HepG2 (cell line): Measurements from ENCODE around the gene CHRNA3. TPM values are rescaled to one million over a fixed set of nuclear protein-coding genes. Genes with fewer than 3 reads are reported as not detected.

Source experiments
- ATAC-seq: fragments of 200-7000 bp; cut with Tn5 transposase; 3 replicates; pipeline ENCODE4 v1.9.1; 2020; ENCODE audit warnings: mild to moderate bottlenecking, moderate library complexity
- BruUV-seq: library from RNA; stranded (reverse); fragments of 400-500 nt; replicated peaks from 2 replicates; lab custom pipeline; 2021; lab: Mats Ljungman, UMichigan
- CTCF ChIA-PET: fragments of 300-600 bp; formaldehyde crosslinking; extraction: SDS; loops from one replicate; lab custom pipeline; 2021; ENCODE audit warnings: low total read pairs, inconsistent platforms, low intra/inter-chr PET ratio; lab: Yijun Ruan, JAX
- POLR2A ChIA-PET: fragments of 350-600 bp; sonication (Branson Sonifier 250); formaldehyde crosslinking; loops from one replicate; lab custom pipeline; 2020; ENCODE audit warnings: antibody characterized with exemption, inconsistent platforms; lab: Yijun Ruan, JAX
- DNase-seq: peaks from one replicate; pipeline ENCODE4 v3.0.0-alpha.2; 2015; ENCODE audit warnings: low spot score
- FAIRE-seq: peaks from 3 replicates; lab custom pipeline; 2011; peaks lifted over from hg19 to GRCh38; lab: Jason Lieb, UNC
- H2AFZ ChIP-seq: one replicate; pipeline ENCODE4 v1.6.1; 2011; ENCODE audit warnings: low read length, inconsistent platforms
- H3K27ac ChIP-seq: fragments of 300-600 bp; 3 replicates; pipeline ENCODE4 v1.8.0; 2011; ENCODE audit warnings: mixed run types, mild to moderate bottlenecking, mixed read lengths, low read length, inconsistent platforms; ENCODE audit not compliant: insufficient read depth; ENCODE audit errors: extremely low read length
- H3K27me3 ChIP-seq, 2 experiments: fragments of 200-600 bp in 1 of 2; 2 replicates in 1 of 2; 3 replicates in 1 of 2; pipeline versions ENCODE4 v1.6.0 to v1.8.0; 2011; ENCODE audit warnings: low read length in 2 of 2, mild to moderate bottlenecking in 2 of 2, moderate library complexity in 2 of 2, inconsistent platforms in 1 of 2; ENCODE audit not compliant: insufficient read depth in 2 of 2, control insufficient read depth in 1 of 2
- H3K36me3 ChIP-seq, 2 experiments: fragments of 200-600 bp in 1 of 2; replicated peaks in 1 of 2; 2 replicates in 1 of 2; 3 replicates in 1 of 2; pipeline versions ENCODE4 v1.5.1 to v1.8.0; 2011; ENCODE audit warnings: low read length in 2 of 2, inconsistent platforms in 1 of 2; ENCODE audit not compliant: insufficient read depth in 2 of 2, control insufficient read depth in 1 of 2
- H3K4me1 ChIP-seq: 2 replicates; pipeline ENCODE4 v1.5.1; 2012; ENCODE audit warnings: low read length, inconsistent platforms; ENCODE audit not compliant: insufficient read depth
- H3K4me2 ChIP-seq: 2 replicates; pipeline ENCODE4 v1.6.0; 2011; ENCODE audit warnings: low read depth, low read length, inconsistent platforms
- H3K4me3 ChIP-seq, 3 experiments: fragments of 200-600 bp in 1 of 3; sonication (generic), shearing (Covaris generic) in 1 of 3; replicated peaks in 1 of 3; 2 replicates each; pipeline ENCODE4 v1.5.1; 2011 to 2016; ENCODE audit warnings: low read length in 3 of 3, inconsistent platforms in 2 of 3, low read depth in 2 of 3, mild to moderate bottlenecking in 2 of 3, control low read depth in 1 of 3, mixed read lengths in 1 of 3; ENCODE audit not compliant: insufficient read depth in 1 of 3
- H3K79me2 ChIP-seq: one replicate; pipeline ENCODE4 v1.6.1; 2011; ENCODE audit warnings: low read length, inconsistent platforms; ENCODE audit not compliant: insufficient read depth
- H3K9ac ChIP-seq: 2 replicates; pipeline ENCODE4 v1.6.0; 2011; ENCODE audit warnings: mild to moderate bottlenecking, low read depth, low read length, inconsistent platforms; ENCODE audit not compliant: insufficient read depth
- H3K9me3 ChIP-seq: 2 replicates; pipeline ENCODE4 v1.5.1; 2012; ENCODE audit warnings: mild to moderate bottlenecking, low read length
- H4K20me1 ChIP-seq: 2 replicates; pipeline ENCODE4 v1.6.0; 2011; ENCODE audit warnings: inconsistent platforms, mild to moderate bottlenecking, low read length, moderate library complexity; ENCODE audit not compliant: insufficient read depth
- WGBS: methylation state at CpG from one replicate; pipeline ENCODE4 v1.1.6; 2017; ENCODE audit warnings: low lambda C conversion rate; 5-methylcytosine and 5-hydroxymethylcytosine counted together
- in situ Hi-C: cut with HindIII; loops from 2 replicates; pipeline ENCODE4 v1.10.0; 2017; ENCODE audit warnings: low pct_unique_long_range_greater_than_20kb; ENCODE audit not compliant: extremely low pct_ligation_motif_present
- intact Hi-C: fragments of 100-400 bp; cut with micrococcal nuclease; formaldehyde crosslinking; loops from one replicate; pipeline ENCODE4 v1.10.0; 2022; ENCODE audit not compliant: unreplicated experiment
- polyA plus RNA-seq, 8 experiments: library from polyadenylated mRNA; depleted of rRNA in 3 of 8; stranded (reverse) in 7 of 8; unstranded in 1 of 8; fragments of >200 nt; fragmentation: Illumina TruSeq in 4 of 8; extraction: Trizol in 4 of 8; gene quantifications; 2 replicates each; pipeline versions ENCODE4 v1.2.1 to v1.2.3, GENCODE V29; 2011 to 2016; ENCODE audit warnings: low read depth in 4 of 8, missing spikeins in 1 of 8, mixed read lengths in 1 of 8; ENCODE audit not compliant: insufficient read depth in 1 of 8
- total RNA-seq, 5 experiments: library from RNA; depleted of rRNA; stranded (reverse); fragments of >200 nt; fragmentation: Illumina TruSeq; extraction: Trizol; gene quantifications; 2 replicates each; pipeline ENCODE4 v1.2.3, GENCODE V29; 2016; ENCODE audit warnings: low read depth in 1 of 5
- TF ChIP-seq, protein P1 (sequence below): sonication (generic); formaldehyde crosslinking; IDR thresholded peaks from 2 replicates; pipeline ENCODE4; 2020; ENCODE audit warnings: missing genetic modification reagents, mild to moderate bottlenecking, borderline replicate concordance
- TF ChIP-seq, protein P2 (sequence below): sonication (generic); formaldehyde crosslinking; IDR thresholded peaks from 2 replicates; pipeline ENCODE4 v1.5.0; 2020; ENCODE audit warnings: mild to moderate bottlenecking, missing genetic modification reagents, borderline replicate concordance

CHRNA3 gene
- total and polyA plus RNA-seq, 2 of the 13 experiments (the other 11 are each of a cell fraction or from before 2014, with no cell fraction given) = not detected

DNA sequence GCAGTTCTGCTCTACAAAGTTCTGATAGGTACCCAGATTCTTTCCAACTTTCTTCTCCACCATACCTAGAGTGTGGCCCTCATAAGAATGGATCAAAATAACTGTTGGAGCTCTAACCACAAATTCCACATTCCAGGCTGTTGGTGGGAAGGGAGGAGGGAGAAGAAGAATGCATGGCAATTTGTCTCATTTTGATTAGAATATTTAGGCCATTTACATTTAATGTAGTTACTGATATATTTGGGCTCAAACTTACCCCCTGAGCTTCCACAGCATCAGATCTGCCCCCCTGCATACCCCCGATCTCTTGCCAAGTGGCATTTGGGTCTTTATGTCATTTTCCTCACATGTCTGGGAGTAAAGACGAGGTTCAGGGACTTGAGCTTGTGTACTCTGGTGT lies 12.6 kb upstream of the CHRNA3 start:
- CTCF ChIA-PET = no interaction called here
- Histone ChIP-seq H3K4me1 (no peaks in the 10 kb centered on the region), H3K79me2 (no peaks in the 10 kb centered on the region)
- TF ChIP-seq, protein P1, sequence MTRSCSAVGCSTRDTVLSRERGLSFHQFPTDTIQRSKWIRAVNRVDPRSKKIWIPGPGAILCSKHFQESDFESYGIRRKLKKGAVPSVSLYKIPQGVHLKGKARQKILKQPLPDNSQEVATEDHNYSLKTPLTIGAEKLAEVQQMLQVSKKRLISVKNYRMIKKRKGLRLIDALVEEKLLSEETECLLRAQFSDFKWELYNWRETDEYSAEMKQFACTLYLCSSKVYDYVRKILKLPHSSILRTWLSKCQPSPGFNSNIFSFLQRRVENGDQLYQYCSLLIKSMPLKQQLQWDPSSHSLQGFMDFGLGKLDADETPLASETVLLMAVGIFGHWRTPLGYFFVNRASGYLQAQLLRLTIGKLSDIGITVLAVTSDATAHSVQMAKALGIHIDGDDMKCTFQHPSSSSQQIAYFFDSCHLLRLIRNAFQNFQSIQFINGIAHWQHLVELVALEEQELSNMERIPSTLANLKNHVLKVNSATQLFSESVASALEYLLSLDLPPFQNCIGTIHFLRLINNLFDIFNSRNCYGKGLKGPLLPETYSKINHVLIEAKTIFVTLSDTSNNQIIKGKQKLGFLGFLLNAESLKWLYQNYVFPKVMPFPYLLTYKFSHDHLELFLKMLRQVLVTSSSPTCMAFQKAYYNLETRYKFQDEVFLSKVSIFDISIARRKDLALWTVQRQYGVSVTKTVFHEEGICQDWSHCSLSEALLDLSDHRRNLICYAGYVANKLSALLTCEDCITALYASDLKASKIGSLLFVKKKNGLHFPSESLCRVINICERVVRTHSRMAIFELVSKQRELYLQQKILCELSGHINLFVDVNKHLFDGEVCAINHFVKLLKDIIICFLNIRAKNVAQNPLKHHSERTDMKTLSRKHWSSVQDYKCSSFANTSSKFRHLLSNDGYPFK = no peak
- TF ChIP-seq, protein P2, sequence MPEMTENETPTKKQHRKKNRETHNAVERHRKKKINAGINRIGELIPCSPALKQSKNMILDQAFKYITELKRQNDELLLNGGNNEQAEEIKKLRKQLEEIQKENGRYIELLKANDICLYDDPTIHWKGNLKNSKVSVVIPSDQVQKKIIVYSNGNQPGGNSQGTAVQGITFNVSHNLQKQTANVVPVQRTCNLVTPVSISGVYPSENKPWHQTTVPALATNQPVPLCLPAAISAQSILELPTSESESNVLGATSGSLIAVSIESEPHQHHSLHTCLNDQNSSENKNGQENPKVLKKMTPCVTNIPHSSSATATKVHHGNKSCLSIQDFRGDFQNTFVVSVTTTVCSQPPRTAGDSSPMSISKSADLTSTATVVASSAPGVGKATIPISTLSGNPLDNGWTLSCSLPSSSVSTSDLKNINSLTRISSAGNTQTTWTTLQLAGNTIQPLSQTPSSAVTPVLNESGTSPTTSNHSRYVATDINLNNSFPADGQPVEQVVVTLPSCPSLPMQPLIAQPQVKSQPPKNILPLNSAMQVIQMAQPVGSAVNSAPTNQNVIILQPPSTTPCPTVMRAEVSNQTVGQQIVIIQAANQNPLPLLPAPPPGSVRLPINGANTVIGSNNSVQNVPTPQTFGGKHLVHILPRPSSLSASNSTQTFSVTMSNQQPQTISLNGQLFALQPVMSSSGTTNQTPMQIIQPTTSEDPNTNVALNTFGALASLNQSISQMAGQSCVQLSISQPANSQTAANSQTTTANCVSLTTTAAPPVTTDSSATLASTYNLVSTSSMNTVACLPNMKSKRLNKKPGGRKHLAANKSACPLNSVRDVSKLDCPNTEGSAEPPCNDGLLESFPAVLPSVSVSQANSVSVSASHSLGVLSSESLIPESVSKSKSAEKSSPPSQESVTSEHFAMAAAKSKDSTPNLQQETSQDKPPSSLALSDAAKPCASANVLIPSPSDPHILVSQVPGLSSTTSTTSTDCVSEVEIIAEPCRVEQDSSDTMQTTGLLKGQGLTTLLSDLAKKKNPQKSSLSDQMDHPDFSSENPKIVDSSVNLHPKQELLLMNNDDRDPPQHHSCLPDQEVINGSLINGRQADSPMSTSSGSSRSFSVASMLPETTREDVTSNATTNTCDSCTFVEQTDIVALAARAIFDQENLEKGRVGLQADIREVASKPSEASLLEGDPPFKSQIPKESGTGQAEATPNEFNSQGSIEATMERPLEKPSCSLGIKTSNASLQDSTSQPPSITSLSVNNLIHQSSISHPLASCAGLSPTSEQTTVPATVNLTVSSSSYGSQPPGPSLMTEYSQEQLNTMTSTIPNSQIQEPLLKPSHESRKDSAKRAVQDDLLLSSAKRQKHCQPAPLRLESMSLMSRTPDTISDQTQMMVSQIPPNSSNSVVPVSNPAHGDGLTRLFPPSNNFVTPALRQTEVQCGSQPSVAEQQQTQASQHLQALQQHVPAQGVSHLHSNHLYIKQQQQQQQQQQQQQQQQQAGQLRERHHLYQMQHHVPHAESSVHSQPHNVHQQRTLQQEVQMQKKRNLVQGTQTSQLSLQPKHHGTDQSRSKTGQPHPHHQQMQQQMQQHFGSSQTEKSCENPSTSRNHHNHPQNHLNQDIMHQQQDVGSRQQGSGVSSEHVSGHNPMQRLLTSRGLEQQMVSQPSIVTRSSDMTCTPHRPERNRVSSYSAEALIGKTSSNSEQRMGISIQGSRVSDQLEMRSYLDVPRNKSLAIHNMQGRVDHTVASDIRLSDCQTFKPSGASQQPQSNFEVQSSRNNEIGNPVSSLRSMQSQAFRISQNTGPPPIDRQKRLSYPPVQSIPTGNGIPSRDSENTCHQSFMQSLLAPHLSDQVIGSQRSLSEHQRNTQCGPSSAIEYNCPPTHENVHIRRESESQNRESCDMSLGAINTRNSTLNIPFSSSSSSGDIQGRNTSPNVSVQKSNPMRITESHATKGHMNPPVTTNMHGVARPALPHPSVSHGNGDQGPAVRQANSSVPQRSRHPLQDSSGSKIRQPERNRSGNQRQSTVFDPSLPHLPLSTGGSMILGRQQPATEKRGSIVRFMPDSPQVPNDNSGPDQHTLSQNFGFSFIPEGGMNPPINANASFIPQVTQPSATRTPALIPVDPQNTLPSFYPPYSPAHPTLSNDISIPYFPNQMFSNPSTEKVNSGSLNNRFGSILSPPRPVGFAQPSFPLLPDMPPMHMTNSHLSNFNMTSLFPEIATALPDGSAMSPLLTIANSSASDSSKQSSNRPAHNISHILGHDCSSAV (CRISPR knock-in tag) = no peak
- TF ChIP-seq, all 625 proteins: peak for 0
- Histone ChIP-seq H3K9me3 (no peaks in the 10 kb centered on the region), H3K36me3 (no peaks in the 10 kb centered on the region), H3K9ac (no peak overlapping the region), H4K20me1 (no peaks in the 10 kb centered on the region), H2AFZ (no peak overlapping the region), H3K27me3 (peaks cover 2 to 26% of the 10 kb centered on the region in 2 experiments), H3K4me3 (no peak overlapping the region), H3K4me2 (no peak overlapping the region), H3K27ac (no peak overlapping the region)
- POLR2A ChIA-PET = no interaction called here
- ATAC-seq (no peak), FAIRE-seq (no peak), DNase-seq (no peak)
- WGBS = 39% methylated on average over 2 of the region's 2 CpGs
- intact Hi-C loops = no loop called here
- no TSS peak for BruUV-seq
- in situ Hi-C loops = no loop called here
